GM18867 (cell line): Measurements from ENCODE around the gene RHCE.
A peak's percentile ranks its signal among the peaks of the same experiment; 100 is the strongest.
"Not testable (repeated sequence)": the region's sequence is repeated elsewhere in the genome, so short reads cannot be mapped to it uniquely, and the experiment has no call there.

Experiments
- ATAC-seq: cut with Tn5 transposase; IDR thresholded peaks from one replicate; pipeline ENCODE4 v1.9.1; 2021; ENCODE audit warnings: mild to moderate bottlenecking, moderate library complexity; ENCODE audit not compliant: unreplicated experiment

RHCE gene

DNA sequence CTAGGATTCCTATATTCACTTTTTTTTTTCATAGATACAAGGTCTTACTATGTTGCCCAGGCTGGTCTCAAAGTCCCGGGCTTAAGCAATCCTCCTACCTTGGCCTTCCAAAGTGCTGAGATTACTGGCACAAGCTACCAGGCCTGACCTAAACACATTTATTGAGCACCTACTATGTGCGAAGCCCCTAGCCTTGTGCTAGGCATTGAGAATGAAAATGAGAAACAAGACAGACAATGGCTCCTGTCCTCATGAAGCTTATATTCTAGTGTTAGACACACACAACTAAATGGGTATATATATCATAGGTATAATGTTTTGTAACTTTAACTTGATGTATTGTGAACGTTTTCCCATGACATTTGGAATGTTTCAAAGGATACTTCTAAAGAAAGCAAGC lies 71.0 kb downstream of the RHCE start:
- no peak for ATAC-seq

DNA sequence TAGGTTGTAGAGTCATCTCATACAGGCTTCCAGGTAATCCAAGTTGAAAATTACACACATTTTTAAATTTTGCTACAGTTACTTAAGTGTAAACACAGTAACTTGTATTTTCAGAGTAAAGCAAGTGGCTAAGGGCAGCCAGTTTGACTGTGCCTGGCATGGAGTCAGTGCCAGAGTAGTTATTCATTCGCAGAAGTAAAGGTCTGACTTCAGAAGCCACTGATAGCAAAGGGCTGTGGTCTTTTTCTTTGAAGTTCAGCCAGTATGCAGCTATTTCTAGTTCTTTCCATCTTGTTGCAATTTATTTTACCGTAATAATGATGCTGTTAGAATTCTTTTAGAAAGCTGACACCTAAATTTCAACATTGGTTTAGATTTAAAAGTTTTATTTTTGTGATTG lies 73.1 kb downstream of the RHCE start:
- ATAC-seq, result no peak

DNA sequence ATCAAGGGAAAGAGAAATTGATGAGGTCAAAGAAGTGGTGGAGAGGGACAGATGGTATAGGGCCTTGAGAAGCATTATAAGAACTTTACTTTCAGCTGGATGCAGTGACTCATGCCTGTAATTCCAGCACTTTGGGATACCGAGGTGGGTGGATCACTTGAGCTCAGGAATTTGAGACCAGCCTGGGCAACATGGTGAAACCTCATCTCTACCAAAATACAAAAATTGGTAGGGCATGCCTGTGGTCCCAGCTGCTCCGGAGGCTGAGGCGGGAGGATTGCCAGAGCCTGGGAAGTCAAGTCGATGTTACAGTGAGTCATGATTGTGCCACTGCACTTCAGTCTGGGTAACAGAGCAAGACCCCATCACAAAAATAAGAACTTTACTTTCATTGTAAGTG lies 76.8 kb downstream of the RHCE start:
- no peak for ATAC-seq

DNA sequence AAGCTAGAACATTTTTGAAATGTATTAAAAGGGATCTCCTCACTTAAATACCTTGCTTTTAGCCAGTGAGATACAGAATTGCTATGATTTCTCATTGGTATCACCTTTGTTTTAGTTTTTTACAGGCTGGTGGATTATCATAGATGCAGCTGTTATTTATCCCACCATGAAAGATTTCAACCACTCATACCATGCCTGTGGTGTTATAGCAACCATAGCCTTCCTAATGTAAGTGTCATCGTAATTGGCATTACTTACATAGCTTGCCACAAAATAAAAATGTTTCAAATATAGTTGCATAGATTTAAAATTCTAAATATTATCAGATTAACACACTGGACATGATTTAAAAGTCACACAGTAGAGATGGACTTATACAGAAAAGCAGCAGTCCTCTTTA lies 77.8 kb downstream of the RHCE start:
- no peak for ATAC-seq

DNA sequence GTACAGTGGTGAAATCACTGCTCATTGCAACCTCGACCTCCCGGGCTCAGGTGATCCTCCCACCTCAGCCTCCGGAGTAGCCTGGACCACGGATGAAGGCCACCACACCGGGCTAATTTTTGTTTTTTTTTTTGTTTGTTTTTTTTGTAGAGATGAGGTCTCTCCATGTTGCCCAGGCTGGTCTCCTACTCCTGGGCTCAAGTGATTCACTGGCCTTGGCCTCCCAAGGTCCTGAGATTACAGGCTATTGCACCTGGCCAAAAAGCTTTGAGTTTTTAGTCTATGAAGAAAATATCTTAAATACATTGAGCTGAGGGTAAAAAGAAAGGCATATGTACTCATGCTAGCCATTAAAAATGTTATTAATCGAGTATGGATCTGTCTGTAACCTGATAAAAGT lies 78.9 kb downstream of the RHCE start:
- no peak for ATAC-seq

DNA sequence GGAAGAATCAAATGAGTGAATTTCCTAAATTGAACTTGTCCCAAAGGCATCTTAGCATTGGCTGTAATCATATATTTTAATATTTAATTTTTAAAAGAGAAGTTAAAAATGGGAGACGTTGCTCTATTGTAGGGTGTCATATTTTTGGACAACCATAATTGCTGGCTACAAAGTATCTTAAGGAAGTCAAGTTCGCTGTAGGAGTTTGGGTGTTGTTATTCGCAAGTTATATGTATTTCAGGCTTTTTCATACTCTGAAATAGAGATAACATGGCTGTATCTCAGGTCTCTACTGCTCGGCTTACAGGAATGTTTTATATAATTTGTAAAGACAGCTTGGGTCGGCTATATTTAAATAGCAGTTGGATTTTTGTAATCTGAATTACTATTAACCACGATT lies 81.6 kb downstream of the RHCE start:
- ATAC-seq, result no peak

DNA sequence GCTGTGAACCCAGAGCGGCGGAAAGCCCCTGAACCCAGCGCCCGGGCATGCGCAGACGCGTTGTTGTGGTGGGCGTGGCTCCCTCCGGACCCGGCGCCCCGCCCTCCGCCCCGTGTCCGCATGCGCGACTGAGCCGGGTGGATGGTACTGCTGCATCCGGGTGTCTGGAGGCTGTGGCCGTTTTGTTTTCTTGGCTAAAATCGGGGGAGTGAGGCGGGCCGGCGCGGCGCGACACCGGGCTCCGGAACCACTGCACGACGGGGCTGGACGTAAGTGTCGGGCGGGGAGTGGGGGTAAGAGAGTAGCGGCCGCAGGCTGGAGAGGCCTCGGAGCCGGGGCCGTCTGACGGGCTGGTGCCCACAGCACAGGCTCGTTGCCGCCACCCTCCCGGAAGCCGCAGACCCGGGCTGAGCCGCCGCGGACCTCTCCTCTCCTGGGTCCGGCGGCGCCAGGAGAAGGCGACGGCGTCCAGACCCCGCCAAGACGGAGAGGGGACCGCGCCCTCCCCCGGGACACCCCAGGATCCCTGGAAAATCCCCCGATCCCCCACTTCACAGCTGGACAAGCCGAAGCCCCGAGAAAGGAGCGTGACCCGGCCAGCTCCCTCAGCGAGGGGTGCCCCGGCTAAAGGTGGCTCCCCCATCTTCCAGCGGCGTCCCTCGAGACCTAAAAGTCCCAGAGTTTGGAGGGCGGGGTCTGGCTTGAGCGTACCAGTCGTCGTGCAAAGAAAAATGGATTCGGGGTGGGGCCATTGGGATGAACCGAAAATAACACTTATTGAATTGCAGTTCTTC lies 82.2 kb downstream of the RHCE start, which contains the start of gene TMEM50A:
Gene TMEM50A (plus strand): TSS at position 147 of the 794 bp plus-strand sequence. CDS start 2,153 bp downstream, outside the sequence.
- peak; percentile 76 for ATAC-seq

DNA sequence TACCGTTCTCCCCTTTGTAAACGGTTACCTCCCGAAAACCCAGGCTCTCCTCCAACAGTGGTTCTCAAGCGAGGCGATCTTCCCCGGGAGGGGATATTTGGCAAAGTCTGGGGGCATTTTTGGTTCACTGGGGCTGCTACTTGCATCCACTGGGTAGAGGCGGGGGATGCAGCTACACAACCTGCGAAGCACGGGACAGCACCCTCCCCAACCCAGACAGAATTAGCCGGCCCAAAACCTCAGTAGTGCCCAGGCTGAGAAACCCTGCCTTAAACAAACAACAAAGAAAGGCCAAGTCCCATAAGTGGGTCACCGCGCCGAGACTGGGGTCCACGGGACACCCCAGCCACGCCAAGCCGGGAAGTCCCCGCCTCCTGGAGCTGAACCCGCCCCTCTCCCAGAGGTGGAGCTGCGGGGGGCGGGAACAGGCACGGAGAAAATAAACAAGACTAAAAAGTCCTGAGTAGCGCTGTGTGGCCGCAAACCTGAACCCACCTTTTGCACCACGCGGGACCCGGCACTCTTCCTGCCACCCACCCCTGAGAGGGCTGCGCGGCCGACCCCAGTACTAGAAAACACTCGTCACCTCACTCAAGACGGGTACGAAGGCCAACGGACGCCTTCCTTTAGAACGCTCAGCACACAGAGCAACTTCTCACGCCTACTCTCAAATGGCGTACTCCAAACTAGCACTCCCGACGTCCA lies 83.0 kb downstream of the RHCE start:
- peak; percentile 32 for ATAC-seq

DNA sequence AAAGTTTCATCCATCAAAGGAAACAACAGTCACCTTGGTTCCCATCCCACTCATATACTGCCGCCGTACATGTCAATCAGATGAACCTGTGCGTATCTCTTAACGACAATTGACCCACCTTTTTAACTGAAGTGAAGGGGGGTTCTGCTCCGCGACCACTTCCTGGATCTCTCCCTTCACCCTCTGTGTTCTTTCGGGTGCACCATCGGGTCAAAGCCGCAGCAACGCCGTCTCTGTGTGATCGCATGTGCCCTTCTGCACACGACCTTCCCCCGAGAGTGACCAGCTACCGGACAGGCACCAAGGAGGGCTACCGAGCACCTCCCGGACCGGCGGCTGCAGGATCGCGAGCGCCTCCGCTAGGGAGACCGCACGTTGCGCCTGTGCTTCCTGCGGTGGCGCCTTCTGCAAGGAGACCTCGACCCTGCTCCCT lies 83.7 kb downstream of the RHCE start:
- ATAC-seq, result not testable (repeated sequence)

DNA sequence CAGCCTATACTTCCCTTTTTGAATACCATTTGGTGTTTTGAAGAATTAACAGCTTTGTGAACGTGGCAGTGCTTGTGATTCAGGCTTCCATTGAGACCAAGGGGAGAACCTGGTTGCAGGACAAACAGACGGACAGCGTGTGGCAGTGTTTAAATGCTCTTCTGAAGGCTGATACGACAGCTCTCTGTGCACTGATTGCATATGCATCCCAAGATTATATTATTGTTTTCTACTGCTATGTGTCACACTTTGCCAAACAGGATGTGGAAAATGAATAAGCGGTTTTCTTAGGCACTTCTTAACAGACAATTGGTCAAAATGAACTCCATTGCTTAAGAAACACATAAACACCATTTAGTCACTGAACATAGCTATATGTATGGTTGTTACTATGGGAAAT lies 90.7 kb downstream of the RHCE start:
- ATAC-seq, result not testable (repeated sequence)

DNA sequence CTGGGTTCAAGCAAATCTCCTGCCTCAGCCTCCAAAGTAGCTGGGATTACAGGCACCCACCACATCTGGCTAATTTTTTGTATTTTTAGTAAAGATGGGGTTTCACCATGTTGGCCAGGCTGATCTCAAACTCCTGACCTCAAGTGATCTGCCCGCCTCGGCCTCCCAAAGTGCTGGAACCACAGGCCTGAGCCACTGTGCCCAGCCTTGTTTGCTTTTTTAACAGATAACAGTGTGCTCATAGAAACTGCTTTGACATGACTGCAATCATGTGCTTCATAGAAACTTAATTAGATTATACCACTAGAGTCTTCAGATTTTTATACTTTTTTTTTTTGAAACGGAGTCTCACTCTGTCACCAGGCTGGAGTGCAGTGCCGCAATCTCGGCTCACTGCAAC lies 91.3 kb downstream of the RHCE start:
- not testable (repeated sequence) for ATAC-seq

DNA sequence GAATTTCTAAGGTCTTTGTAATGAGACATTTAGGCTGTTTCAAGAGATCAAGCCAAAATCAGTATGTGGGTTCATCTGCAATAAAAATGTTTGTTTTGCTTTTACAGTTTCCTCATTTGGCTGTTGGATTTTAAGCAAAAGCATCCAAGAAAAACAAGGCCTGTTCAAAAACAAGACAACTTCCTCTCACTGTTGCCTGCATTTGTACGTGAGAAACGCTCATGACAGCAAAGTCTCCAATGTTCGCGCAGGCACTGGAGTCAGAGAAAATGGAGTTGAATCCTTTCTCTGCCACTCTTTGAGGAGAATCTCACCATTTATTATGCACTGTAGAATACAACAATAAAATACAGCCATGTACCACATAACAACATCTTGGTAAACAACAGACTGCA lies 91.8 kb downstream of the RHCE start:
- not testable (repeated sequence) for ATAC-seq

DNA sequence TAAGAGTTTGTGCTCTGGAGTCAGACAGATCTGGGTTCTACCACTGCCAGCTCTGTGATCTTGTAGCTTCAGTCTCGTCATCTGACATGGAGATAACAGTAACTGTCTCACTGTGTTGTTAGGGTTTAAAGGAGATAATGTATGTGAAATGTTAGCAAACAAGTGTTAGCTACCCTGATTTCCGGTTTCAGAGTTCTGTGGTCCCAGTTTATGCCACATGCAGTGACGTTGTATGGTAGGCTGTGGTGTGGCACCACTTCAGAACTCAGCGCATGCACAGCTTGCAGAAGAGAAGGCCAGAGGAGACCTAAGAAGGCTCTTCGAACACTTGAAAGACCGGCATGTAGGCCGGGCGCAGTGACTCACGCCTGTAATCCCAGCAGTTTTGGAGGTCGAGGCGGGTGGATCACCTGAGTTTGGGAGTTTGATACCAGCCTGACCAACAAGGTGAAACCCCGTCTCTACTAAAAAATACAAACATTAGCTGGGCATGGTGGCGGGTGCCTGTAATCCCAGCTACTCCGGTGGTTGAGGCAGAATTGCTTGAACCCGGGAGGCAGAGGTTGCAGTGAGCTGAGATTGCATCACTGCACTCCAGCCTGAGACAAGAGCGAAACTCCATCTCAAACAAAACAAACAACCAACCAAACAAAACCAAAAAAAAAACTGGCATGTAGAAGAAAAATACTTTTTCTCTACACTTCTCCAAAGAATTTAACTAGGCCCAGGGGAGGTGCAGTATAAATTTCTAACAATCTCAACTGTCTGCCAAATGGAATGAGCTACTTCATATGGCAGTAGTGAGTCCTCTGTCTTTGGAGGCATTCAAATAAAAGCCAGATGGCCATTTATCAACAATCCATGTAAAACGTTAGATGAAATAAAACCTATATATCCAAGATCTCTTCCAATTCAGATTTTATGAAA lies 92.5 kb downstream of the RHCE start:
- ATAC-seq, result not testable (repeated sequence)

DNA sequence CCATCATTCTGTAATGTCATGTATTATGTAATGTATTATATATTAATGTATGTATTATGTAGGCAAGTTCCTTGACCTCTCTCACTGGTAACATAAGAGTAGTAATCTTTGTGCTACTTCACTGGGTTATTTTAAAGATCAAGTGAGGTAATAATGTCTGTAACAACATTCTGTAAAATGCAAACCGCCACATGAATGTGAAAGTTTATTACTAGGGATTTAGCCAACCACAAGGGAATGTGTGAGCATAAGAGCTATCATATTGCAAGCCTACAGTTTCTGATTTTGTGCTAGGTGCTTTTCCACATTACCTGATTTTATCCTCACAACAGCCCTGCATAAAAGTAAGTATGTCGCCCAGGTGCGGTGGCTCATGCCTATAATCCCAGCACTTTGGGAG lies 96.2 kb downstream of the RHCE start:
- ATAC-seq, result not testable (repeated sequence)

DNA sequence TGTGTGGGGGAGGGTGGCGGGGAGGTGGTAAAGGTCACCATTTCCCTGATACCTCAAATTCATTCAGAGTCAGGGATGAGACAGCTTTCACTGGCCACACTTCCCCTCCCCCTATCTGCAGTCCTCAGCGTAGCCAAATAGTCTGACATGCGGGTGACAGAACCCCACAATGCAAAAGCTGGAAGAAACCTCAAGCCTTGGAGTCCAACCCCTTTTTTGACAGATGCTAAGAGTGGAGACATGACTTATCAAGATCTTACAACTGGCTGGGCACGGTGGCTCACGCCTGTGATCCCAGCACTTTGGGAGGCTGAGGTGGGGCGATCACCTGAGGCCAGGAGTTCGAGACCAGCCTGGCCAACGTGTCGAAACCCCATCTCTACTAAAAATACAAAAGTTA lies 98.5 kb downstream of the RHCE start:
- ATAC-seq, result not testable (repeated sequence)

DNA sequence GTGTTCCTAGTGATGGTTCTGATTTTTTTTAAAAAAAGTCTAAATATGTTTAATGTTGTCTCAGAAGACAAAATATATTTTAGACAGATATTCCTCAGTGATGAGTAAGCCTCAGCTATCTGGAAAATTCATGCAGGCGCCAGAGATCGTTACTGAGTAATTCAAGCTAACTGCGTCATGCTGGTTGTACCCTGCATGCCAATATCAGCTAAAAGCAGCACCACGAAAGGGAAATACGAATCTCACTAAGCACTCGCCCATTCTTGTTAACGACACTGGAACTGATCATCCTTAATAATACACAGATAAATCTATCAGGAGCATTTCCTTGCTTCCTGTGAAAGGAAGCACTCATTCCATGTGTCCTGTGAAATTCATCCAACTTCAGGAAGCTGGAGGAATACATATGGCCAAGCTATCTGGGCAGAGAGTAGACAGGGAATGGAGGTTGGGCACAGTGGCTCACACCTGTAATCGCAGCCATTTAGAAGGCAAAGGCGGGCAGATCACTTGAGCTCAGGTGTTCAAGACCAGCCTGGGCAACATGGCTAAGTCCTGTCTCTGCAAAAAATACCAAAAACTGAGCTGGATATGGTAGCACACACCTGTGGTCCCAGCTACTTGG lies 100.2 kb downstream of the RHCE start:
- ATAC-seq, result not testable (repeated sequence)

DNA sequence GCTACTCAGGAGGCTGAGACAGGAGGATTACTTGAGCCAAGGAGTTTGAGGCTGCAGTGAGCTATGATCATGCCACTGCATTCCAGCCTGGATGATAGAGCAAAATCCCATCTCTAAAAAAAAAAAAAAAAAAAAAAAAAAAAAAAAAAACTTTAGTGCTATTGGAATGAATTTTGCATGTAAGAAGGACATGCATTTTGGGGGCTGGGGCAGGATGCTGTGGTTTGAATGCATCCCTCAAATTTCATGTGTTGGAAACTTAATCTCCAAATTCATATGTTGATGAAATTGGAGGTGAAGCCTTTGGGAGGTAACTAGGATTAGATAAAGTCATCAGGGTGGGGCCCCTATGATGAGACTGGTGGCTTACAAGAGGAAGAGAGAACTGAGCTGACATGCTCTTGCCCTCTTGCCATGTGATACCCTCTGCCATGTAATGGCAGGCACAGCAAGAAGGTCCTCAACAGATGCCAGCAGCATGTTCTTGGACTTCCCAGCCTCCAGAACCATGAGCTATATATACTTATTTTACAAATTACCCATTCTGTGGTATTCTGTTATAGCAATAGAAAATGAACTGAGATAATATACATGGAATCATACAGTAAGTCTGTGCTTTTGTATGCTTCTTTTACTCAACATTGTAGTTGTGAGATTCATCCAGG lies 107.7 kb downstream of the RHCE start:
- ATAC-seq, result not testable (repeated sequence)
